Astrocyte (in vitro differentiated cells and primary cell): Measurements from ENCODE around the gene ZNF277.
"Not testable (repeated sequence)": the region's sequence is repeated elsewhere in the genome, so short reads cannot be mapped to it uniquely, and the experiment has no call there.

Experiments used
- EZH2 ChIP-seq: IDR thresholded peaks from 2 replicates; pipeline ENCODE4 v1.6.1; 2012; ENCODE audit warnings: mild to moderate bottlenecking, low read length, inconsistent platforms; ENCODE audit not compliant: insufficient read depth
- TF ChIP-seq, protein P1 (sequence below): IDR thresholded peaks from 2 replicates; pipeline ENCODE4 v1.5.1; 2011; ENCODE audit warnings: low read depth, mild to moderate bottlenecking, inconsistent platforms, low read length, moderate library complexity; ENCODE audit not compliant: insufficient read depth

DNA sequence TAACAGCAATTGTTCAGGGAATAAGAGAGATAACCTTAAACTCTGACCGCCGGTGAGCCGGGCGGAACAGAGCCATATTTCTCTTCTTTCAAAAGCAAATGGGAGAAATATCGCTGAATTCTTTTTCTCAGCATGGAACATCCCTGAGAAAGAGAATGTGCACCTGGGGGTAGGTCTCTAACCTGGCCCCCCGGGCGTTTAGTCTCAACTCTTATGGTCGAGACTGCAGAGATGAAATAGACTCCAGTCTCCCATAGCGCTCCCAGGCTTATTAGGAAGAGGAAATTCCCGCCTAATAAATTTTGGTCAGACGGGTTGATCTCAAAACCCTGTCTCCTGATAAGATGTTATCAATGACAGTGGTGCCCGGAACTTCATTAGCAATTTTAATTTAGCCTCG, 43.5 kb downstream of the ZNF277 start:
- TF ChIP-seq, protein P1, sequence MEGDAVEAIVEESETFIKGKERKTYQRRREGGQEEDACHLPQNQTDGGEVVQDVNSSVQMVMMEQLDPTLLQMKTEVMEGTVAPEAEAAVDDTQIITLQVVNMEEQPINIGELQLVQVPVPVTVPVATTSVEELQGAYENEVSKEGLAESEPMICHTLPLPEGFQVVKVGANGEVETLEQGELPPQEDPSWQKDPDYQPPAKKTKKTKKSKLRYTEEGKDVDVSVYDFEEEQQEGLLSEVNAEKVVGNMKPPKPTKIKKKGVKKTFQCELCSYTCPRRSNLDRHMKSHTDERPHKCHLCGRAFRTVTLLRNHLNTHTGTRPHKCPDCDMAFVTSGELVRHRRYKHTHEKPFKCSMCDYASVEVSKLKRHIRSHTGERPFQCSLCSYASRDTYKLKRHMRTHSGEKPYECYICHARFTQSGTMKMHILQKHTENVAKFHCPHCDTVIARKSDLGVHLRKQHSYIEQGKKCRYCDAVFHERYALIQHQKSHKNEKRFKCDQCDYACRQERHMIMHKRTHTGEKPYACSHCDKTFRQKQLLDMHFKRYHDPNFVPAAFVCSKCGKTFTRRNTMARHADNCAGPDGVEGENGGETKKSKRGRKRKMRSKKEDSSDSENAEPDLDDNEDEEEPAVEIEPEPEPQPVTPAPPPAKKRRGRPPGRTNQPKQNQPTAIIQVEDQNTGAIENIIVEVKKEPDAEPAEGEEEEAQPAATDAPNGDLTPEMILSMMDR = not testable (repeated sequence)
- not testable (repeated sequence) for TF ChIP-seq EZH2
